Vein endothelial cell (primary cell): ENCODE results near the gene IFNA17. TPM values are rescaled to one million over a fixed set of nuclear protein-coding genes. Genes with fewer than 3 reads are reported as not detected.

ENCODE experiments used
- total RNA-seq: library from RNA; depleted of rRNA; stranded (reverse); fragments of >200 nt; gene quantifications from 2 replicates; pipeline ENCODE4 v1.2.3, GENCODE V29; 2012

The IFNA17 gene
- total RNA-seq, result not detected in 2 replicates

GRCh38 chr9:21228122-21228521, at the start of gene IFNA17:
Gene IFNA17, minus strand, starts transcription at chr9:21228222. Its CDS starts 49 bp downstream, at chr9:21228173.

GRCh38 chr9:21239911-21240310, 11.9 kb upstream of the IFNA17 start, which contains the start of gene IFNA14:
Gene IFNA14, minus strand, starts transcription at chr9:21240005. Its CDS starts 70 bp downstream, at chr9:21239935.

GRCh38 chr9:21217211-21217610, 10.8 kb downstream of the IFNA17 start, which contains the start of gene IFNA16:
Gene IFNA16, minus strand, starts transcription at chr9:21217311. Its CDS starts 6 bp downstream, at chr9:21217305.

GRCh38 chr9:21207043-21207442, 21.0 kb downstream of the IFNA17 start, which contains the start of gene IFNA10:
Gene IFNA10, minus strand, starts transcription at chr9:21207143. Its CDS starts 46 bp downstream, at chr9:21207097.

GRCh38 chr9:21202105-21202504, 25.9 kb downstream of the IFNA17 start, which contains the start of gene IFNA7:
Gene IFNA7, minus strand, starts transcription at chr9:21202205. Its CDS starts 40 bp downstream, at chr9:21202165.

GRCh38 chr9:21187487-21187886, 40.5 kb downstream of the IFNA17 start, which contains the start of gene IFNA4:
Gene IFNA4, minus strand, starts transcription at chr9:21187587. Its CDS starts 56 bp downstream, at chr9:21187531.

Other genes with a start within 250 kb of the IFNA17 start
- 0.19 and 0.98 TPM in 2 replicates for gene HACD4, start 196.6 kb downstream of the IFNA17 start, total RNA-seq
- gene IFNB1, start 150.3 kb downstream of the IFNA17 start, total RNA-seq, result not detected in 2 replicates
- gene IFNW1, start 86.4 kb downstream of the IFNA17 start, total RNA-seq, result not detected in 2 replicates
- not detected in 2 replicates for gene IFNA21, start 61.6 kb downstream of the IFNA17 start, total RNA-seq
- not detected in 2 replicates for gene IFNA4, start 40.6 kb downstream of the IFNA17 start, total RNA-seq
- not detected in 2 replicates for gene IFNA7, start 26.0 kb downstream of the IFNA17 start, total RNA-seq
- not detected in 2 replicates for gene IFNA10, start 21.1 kb downstream of the IFNA17 start, total RNA-seq
- gene IFNA16, start 10.9 kb downstream of the IFNA17 start, total RNA-seq, result not detected in 2 replicates
- gene IFNA14, start 11.8 kb upstream of the IFNA17 start, total RNA-seq, result not detected in 2 replicates
- not detected in 2 replicates for gene IFNA5, start 77.1 kb upstream of the IFNA17 start, total RNA-seq
- 34.0 and 41.5 TPM in 2 replicates for gene KLHL9, start 107.2 kb upstream of the IFNA17 start, total RNA-seq
- not detected in 2 replicates for gene IFNA6, start 122.7 kb upstream of the IFNA17 start, total RNA-seq
- not detected in 2 replicates for gene IFNA13, start 139.8 kb upstream of the IFNA17 start, total RNA-seq
- not detected in 2 replicates for gene IFNA2, start 157.2 kb upstream of the IFNA17 start, total RNA-seq
- not detected in 2 replicates for gene IFNA8, start 180.9 kb upstream of the IFNA17 start, total RNA-seq
- gene IFNA1, start 212.2 kb upstream of the IFNA17 start, total RNA-seq, result not detected in 2 replicates